Thyroid gland (tissue), 4 donors: ENCODE results near the gene MKNK1. TPM values are rescaled to one million over a fixed set of nuclear protein-coding genes. Genes with fewer than 3 reads are reported as not detected.
A peak's percentile ranks its signal among the peaks of the same experiment; 100 is the strongest.

Experiments
- DNase-seq, 2 donors: peaks; one replicate each; pipeline ENCODE4 v3.0.0-alpha.2; 2019
- H3K27ac ChIP-seq, 3 donors: fragments of 200-600 bp; sonication (generic); 1 replicate in 2 of 3; 2 replicates in 1 of 3; pipeline ENCODE4 v1.5.1; 2016 to 2019; ENCODE audit warnings: mild to moderate bottlenecking in 1 of 3, moderate library complexity in 1 of 3
- H3K27me3 ChIP-seq: fragments of 200-600 bp; sonication (generic); one replicate; pipeline ENCODE4 v1.5.1; 2019
- H3K36me3 ChIP-seq, 2 donors: fragments of 200-600 bp; sonication (generic); one replicate each; pipeline ENCODE4 v1.5.1; 2016 to 2019
- H3K4me1 ChIP-seq, 2 donors: fragments of 200-600 bp; sonication (generic); one replicate each; pipeline ENCODE4 v1.5.1; 2017 to 2019
- H3K4me3 ChIP-seq, 3 donors: fragments of 200-600 bp; sonication (generic); replicated peaks in 1 of 3; 1 replicate in 2 of 3; 2 replicates in 1 of 3; pipeline ENCODE4 v1.5.1; 2016; ENCODE audit warnings: mild to moderate bottlenecking in 1 of 3
- H3K9me3 ChIP-seq: fragments of 200-600 bp; sonication (generic); one replicate; pipeline ENCODE4 v1.5.1; 2017
- CTCF ChIP-seq, 6 experiments: fragments of 200-600 bp in 3 of 6; fragments of 450-650 bp in 3 of 6; sonication (generic) in 3 of 6; IDR thresholded peaks; one replicate each; pipeline ENCODE4 v1.5.1; 2016 to 2019; ENCODE audit warnings: antibody characterized with exemption in 6 of 6, mild to moderate bottlenecking in 2 of 6, inconsistent platforms in 1 of 6, moderate library complexity in 1 of 6
- POLR2A ChIP-seq, 2 donors: fragments of 450-650 bp; IDR thresholded peaks; one replicate each; pipeline ENCODE4 v1.6.1; 2017; ENCODE audit warnings: antibody characterized with exemption in 2 of 2, mild to moderate bottlenecking in 2 of 2, moderate library complexity in 1 of 2
- WGBS, 2 donors: methylation state at CpG; one replicate each; pipeline ENCODE4 v1.1.5; 2017; 5-methylcytosine and 5-hydroxymethylcytosine counted together
- intact Hi-C: fragments of 100-400 bp; cut with DNase I; formaldehyde crosslinking; loops from one replicate; pipeline ENCODE4 v1.15.1; 2023
- total RNA-seq, 4 donors: library from RNA; depleted of rRNA; stranded (reverse); fragments of >200 nt; gene quantifications; one replicate each; pipeline ENCODE4 v1.2.3, GENCODE V29; 2016

MKNK1 gene
- total RNA-seq, 4 donors from 2014 or later = 20.8 to 29.6 (median 23.4) TPM

GRCh38 chr1:46517932-46518498 is 86.1 kb downstream of the MKNK1 start:
- peak; percentile 29 to 34 for DNase-seq
- Histone ChIP-seq H3K4me3 (no peak overlapping the region), H3K27me3 (no peaks in the 10 kb centered on the region), H3K27ac (peak overlapping the region; percentile 64 to 71 (median 70)), H3K9me3 (no peaks in the 10 kb centered on the region), H3K4me1 (peaks cover 50 to 75% of the 10 kb centered on the region in 2 donors), H3K36me3 (no peaks in the 10 kb centered on the region)
- 64 to 73% methylated on average over 4 of the region's 4 CpGs for WGBS, 2 donors
- TF ChIP-seq CTCF (IDR thresholded peaks at IDR 0.05) = no peak
- no peak for TF ChIP-seq POLR2A (IDR thresholded peaks at IDR 0.05)
- intact Hi-C loops = no loop called here

GRCh38 chr1:46517010-46517600 is 87.0 kb downstream of the MKNK1 start:
- H3K4me3 ChIP-seq = no peak overlapping the region
- DNase-seq = peak; percentile 96 to 98
- intact Hi-C loops = no loop called here
- H3K27ac ChIP-seq = peak overlapping the region; percentile 64 to 71 (median 70)
- H3K9me3 ChIP-seq = no peaks in the 10 kb centered on the region
- TF ChIP-seq POLR2A (IDR thresholded peaks at IDR 0.05) (peak in 1 of 2 donors; percentile 50), CTCF (IDR thresholded peaks at IDR 0.05) (no peak)
- H3K36me3 ChIP-seq = no peaks in the 10 kb centered on the region
- H3K4me1 ChIP-seq = peaks cover 41 to 66% of the 10 kb centered on the region in 2 donors
- WGBS, 2 donors = 2 to 9% methylated on average over 6 to 10 of the region's 10 CpGs
- no peaks in the 10 kb centered on the region for H3K27me3 ChIP-seq

GRCh38 chr1:46516200-46516950 is 87.7 kb downstream of the MKNK1 start:
- Histone ChIP-seq H3K27me3 (no peaks in the 10 kb centered on the region), H3K27ac (peak overlapping the region; percentile 64 to 71 (median 70)), H3K4me3 (no peak overlapping the region), H3K9me3 (no peaks in the 10 kb centered on the region), H3K4me1 (peaks cover 35 to 58% of the 10 kb centered on the region in 2 donors), H3K36me3 (no peaks in the 10 kb centered on the region)
- peak; percentile 70 to 76 for DNase-seq
- intact Hi-C loops = no loop called here
- 29 to 41% methylated on average over 11 to 12 of the region's 12 CpGs for WGBS, 2 donors
- TF ChIP-seq POLR2A (IDR thresholded peaks at IDR 0.05) (no peak), CTCF (IDR thresholded peaks at IDR 0.05) (no peak)

- Histone ChIP-seq H3K27ac (peak overlapping the region in 1 of 3 donors; percentile 64), H3K4me1 (peaks cover 27 to 50% of the 10 kb centered on the region in 2 donors), H3K36me3 (no peaks in the 10 kb centered on the region), H3K27me3 (no peaks in the 10 kb centered on the region), H3K9me3 (no peaks in the 10 kb centered on the region), H3K4me3 (no peak overlapping the region)
- 94 to 97% methylated on average over 2 to 6 of the region's 6 CpGs for WGBS, 2 donors
- TF ChIP-seq POLR2A (IDR thresholded peaks at IDR 0.05) (no peak), CTCF (IDR thresholded peaks at IDR 0.05) (no peak)
- intact Hi-C loops = no loop called here
- DNase-seq = no peak
Measured at GRCh38 chr1:46515576-46515975, 88.5 kb downstream of the MKNK1 start.

- Histone ChIP-seq H3K4me1 (peaks cover 17 to 36% of the 10 kb centered on the region in 2 donors), H3K27ac (no peak overlapping the region), H3K4me3 (no peak overlapping the region), H3K9me3 (no peaks in the 10 kb centered on the region), H3K27me3 (no peaks in the 10 kb centered on the region), H3K36me3 (no peaks in the 10 kb centered on the region)
- WGBS, 2 donors = 63 to 74% methylated on average over 5 of the region's 5 CpGs
- intact Hi-C loops = no loop called here
- no peak for DNase-seq
- TF ChIP-seq CTCF (IDR thresholded peaks at IDR 0.05) = no peak
- TF ChIP-seq POLR2A (IDR thresholded peaks at IDR 0.05) = no peak
Measured at GRCh38 chr1:46513536-46513935, 90.5 kb downstream of the MKNK1 start.
